Posterior cingulate gyrus (tissue), 11 donors: ENCODE measurements around the gene PSMB9.
"Not testable (repeated sequence)": the region's sequence is repeated elsewhere in the genome, so short reads cannot be mapped to it uniquely, and the experiment has no call there.

ENCODE experiments used
- DNase-seq, 10 donors: peaks; one replicate each; pipeline versions ENCODE4 v3.0.0 to v3.0.0-alpha.2; 2020 to 2021; ENCODE audit warnings: mixed read lengths in 3 of 10
- intact Hi-C: fragments of 100-400 bp; cut with DNase I; formaldehyde crosslinking; loops from one replicate; pipeline ENCODE4 v1.15.1; 2023

Gene PSMB9

DNA sequence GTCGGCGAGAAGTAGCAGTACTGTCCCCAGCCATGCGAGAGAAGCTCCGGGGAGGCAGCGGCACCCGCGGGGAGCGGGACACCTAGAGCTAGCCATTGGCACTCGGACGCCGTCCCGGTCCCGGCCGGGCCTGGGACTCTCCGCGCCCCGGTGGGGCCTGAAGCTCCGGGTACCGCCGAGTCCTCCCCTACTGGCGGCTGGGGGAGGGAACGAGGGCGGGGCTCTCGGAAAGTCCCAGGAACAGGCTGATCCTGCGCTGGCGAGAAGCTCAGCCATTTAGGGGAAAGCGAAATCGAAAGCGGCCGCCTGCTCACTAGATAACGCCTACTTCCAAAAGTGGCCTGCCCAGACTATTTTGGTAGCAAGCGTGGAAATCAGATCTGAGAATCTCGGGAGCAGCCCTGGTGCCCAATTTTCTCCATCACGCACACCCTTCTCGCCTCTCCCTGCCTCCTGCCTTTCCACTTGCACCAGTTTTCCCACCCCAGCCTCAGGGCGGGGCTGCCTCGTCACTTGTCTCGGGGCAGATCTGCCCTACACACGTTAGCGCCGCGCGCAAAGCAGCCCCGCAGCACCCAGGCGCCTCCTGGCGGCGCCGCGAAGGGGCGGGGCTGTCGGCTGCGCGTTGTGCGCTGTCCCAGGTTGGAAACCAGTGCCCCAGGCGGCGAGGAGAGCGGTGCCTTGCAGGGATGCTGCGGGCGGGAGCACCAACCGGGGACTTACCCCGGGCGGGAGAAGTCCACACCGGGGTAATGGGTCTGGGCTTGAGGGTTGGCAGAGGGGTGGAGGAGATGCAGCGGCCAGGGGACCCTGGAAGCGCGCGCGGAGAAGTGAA lies at the start of gene PSMB9, which contains the start of gene TAP1:
TSS of gene PSMB9 (plus strand) at position 652 of the 835 bp plus-strand sequence. CDS start at position 690, 38 bp downstream.
TSS of gene TAP1 (minus strand) at position 164 of the 835 bp plus-strand sequence. CDS start at position 96, 68 bp downstream.
- intact Hi-C loops = loop anchor here (1.0 kb wide), 1 partner anchor 15 kb away; the partner anchor contains the start of gene TAP2
- peak; percentile 84 to 99 (median 90) for DNase-seq

DNA sequence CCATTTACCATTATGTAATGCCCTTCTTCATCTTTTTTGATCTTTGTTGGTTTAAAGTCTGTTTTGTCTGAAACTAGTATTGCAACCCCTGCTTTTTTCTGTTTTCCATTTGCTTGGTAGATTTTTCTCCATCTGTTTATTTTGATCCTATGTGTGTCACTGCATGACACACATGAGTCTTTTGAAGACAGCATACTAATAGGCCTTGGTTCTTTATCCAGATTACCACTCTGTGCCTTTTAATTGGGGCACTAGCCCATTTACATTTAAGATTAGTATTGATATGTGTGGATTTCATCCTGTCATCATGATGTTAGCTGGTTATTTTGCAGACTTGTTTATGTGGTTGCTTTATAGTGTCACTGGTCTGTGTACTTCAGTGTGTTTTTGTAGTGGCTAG lies 48.6 kb upstream of the PSMB9 start:
- intact Hi-C loops, DNase-seq: not testable (repeated sequence)

DNA sequence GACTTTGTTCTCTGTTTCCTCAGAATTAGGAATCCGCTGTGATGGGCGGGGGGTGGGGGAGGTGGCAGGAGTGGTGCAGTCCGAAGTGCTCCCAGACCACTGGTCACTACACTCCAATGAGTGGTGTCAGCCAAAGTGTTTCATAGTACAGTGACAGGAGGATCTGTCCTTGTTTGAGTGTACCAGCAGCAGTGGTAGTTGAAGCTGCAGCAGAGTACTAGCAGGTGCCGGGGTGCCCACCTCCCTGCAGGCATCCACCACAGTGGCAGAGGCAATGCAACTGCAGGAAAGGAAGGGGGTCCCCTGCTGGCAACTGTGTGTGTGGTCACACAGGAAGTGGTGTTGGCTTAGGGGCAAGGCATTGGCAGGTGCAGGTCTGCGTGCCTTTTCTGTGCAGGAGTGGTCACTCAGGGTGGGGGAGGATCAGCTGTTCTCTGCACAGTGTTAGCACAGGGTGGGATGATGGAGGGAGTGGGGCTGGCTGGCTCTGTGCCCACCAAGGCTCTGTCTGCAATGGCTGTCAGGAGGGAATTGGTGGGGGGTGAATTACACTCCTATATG lies 46.9 kb upstream of the PSMB9 start:
- intact Hi-C loops = no loop called here
- no peak for DNase-seq

DNA sequence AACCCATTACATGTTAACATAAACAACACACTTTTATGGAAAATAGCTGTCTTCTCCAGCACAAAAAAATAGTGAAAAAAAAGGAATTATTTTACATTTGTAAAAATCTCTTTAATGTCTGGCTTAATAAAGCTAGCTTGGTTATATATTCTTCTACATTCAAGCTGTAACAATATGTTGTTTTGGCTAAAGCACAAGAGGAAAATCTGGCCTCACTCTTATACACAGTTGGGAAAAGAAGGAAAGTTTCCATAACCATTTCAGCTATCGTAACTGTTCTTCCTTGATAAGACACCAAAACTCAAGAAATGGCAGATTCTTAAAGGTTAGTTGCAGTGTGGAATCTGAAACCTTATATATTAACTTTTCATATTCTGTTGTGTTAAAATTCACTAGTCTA lies 44.8 kb upstream of the PSMB9 start:
- intact Hi-C loops = no loop called here
- DNase-seq = no peak

DNA sequence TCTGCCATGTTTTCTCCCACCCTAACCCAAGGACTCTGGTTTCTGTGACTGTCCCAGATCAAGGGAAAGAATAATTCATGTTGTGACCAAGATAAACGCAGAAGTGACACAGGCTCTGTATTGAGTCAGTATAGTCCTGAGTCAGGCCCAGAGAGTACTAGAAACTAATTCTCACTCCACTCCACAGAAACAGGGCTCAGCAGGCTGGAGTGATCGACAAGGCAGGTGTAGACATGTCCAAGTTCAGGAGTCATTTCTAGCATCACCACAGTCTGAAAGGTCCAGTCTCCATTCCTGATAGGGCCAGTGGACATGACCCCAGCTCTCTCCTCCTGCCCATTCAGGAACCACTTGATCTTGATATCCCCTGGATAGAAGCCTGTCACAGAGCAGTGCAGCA lies 39.8 kb upstream of the PSMB9 start:
- no peak for DNase-seq
- intact Hi-C loops = no loop called here

DNA sequence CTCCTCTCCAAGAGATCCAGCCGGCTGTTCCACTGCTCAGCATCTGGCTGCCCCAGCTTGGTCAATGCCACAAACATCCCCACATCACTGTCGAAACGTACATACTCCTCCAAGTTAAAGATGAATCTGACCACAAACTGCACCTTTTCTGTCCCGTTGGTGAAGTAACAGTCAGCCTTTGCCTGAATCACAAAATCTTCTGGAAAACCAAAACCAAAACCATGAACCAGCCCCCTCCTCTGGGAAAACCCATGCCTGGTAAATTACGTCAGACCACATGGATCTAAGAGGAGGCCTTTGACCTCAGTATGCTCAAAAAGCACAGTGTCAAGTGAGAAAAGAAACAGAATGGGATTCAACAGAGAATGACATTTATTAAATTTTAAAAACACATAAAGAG lies 38.9 kb upstream of the PSMB9 start:
- no peak for DNase-seq
- intact Hi-C loops = no loop called here

DNA sequence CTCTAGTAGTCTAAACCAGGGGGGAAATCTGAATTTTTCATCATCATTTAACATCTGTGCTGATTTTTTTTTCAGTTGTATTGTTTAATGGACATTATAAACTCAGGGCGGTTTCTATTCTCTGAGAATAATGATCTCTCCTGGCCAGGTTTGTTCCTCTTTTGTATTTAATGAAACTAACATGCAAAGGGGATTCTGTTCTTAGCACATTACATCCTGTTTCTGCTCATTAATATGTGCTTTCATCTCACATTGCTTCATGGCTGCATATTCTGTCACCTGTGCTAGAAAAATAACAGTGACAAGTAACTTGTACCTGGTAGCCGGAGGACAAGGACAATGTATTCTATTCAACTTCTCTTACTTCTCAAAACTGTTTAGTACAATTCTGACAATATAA lies 38.0 kb upstream of the PSMB9 start:
- DNase-seq = no peak
- intact Hi-C loops = no loop called here

DNA sequence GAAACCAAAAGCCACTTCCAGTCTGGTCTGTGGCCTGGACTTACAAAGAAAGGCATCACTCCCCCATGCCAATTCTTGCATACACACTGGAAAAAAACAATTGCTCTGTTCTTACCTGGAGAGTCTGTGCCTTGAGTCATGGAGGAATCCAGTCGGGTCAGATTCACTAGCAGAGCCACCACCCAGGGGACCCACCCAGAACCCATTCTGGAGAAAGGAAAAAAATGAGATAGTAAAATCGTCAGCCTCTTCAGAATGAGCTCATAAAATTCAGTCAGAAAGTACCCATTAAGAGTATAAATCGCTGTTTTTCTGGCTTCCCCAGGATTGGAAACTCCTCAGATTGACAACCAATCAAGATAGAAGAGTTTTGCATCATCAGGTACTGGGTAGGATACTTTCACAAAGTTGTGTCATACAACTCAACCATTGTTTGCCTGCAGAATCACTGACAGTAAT lies 37.2 kb upstream of the PSMB9 start, which contains the start of gene HLA-DOB:
TSS of gene HLA-DOB (minus strand) at position 257 of the 459 bp plus-strand sequence. CDS start at position 206, 51 bp downstream.
- intact Hi-C loops = no loop called here
- DNase-seq = no peak

DNA sequence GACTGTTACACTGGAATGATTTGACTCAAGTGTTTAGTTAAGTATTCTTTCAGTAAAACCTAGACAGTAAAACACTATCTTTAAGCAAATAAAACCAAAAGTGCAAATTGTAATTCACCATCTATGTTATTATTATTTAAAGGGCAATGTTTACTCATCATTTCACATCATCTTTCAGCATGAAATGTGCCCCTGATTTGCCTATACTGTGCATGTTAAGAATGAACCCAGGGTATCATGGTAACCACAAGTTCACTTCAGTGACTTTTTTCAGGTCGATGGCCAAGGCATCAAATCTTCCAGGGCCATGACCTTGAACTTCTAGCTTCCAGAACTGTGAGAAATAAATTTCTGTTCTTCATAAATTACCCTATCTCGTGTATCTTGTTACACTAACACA lies 35.1 kb upstream of the PSMB9 start:
- intact Hi-C loops = no loop called here
- DNase-seq = no peak

DNA sequence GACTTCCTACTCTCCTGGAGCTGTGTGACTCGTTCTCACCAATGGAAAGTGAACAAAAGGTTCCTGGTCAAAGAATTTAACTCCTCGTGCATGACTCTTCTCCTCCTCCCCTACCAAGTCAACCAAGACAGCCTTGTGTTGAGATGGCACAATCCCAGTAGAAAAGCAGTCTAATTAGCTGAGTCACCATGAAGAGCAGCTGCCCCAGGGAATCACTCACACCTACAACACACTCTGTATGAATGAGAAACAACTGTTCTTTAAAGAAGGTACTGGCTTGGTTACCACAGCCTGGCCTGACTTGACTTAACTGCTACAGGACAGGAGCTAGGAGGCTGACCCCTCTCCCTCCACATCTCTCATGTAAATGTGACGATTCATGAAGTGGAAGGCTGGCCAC lies 34.3 kb upstream of the PSMB9 start:
- intact Hi-C loops = no loop called here
- no peak for DNase-seq

DNA sequence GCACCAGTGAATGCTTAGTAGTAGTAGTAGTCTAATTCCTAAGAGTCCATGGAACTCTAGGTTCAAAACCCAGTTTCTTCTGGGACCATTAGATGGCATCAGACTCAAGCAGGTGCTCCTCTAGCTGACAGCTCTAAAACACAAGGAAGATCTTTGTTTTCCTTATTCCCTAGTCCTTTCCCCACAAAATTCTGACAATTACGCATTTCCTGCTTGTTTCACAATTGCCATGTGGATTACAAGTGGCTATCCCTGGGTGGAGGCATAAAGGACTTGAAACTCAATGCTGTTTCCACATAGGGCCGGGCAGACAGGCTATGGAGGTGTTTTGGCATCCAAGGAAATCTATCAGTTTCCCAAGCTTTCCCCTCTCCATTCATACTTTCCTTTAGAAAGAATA lies 28.0 kb upstream of the PSMB9 start:
- no peak for DNase-seq
- intact Hi-C loops = no loop called here

DNA sequence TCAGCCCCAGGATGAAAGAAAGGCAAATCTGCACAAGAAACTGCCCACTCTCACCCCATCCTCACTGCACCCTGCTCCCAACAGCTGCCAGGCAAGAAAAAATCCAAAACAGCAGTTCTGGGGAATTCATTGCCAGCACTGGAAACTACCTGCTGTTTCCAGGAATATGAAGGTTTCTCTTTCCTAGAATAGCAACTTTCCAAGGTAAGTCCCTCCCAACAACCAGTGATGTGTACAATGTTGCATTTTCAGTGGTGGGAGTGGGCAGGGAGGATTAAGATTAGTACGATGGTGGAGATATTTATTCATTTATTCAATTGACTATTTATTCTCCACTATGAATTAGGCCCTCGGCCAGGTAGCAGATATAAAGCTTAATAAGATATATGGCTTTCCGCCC lies 27.0 kb upstream of the PSMB9 start:
- DNase-seq = no peak
- intact Hi-C loops = no loop called here

DNA sequence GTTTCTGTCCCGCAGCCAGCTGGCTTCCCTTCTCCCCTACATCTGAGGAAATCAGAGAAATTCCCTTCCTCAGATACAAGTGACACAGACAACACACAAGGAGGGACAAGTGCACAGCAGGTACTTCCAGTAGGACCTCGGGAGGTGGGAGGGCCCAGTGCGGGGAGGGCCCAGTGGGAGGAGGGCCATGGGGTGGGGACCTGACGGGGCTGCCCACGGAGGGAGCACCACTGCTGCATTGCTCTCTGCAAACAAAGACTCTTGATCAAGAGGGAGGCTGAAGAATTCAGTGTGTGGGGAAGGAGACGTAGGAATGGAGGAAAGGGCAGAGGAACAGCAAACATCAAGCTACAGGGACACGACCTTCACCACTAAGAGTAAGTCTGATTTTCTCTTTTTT lies 24.5 kb upstream of the PSMB9 start:
- DNase-seq = no peak
- intact Hi-C loops = no loop called here

DNA sequence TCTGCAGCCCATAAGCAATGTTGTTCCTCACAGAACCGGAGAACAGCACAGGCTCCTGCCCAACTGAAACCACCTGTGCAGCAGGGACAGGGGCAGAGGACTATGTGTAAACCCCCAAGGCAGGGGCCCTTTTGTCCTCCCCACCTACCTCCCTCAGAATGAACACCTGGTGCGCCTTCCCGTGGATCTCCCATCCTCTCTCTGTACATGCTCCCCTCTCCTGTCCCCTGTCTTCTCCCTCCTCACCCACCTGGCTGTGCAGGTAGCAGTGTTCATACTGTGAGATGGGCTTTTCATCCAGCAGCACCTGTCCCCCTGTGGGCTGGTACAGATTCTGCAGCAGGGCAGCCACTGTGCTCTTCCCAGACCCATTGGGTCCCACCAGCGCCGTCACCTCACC lies 24.0 kb upstream of the PSMB9 start:
- intact Hi-C loops = no loop called here
- DNase-seq = no peak

DNA sequence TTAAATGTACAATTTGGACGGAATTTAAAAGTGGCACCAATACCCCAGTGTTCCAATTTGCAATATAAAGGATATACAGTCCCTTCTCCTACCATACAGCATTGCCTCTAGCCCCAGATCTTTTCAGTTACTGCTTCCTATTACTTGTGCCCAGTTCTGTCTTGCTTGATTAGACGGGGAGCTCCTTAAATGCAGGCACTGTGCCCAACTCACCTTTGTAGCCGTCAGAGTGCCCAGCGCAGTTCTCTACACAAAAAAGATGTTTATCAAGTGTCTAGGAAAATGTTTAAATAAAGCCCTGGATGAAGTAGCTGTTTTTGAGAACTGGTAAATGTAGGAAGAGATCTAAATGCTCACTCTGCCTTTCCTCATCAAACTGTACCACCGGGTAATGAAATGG lies 23.1 kb upstream of the PSMB9 start:
- intact Hi-C loops = no loop called here

DNA sequence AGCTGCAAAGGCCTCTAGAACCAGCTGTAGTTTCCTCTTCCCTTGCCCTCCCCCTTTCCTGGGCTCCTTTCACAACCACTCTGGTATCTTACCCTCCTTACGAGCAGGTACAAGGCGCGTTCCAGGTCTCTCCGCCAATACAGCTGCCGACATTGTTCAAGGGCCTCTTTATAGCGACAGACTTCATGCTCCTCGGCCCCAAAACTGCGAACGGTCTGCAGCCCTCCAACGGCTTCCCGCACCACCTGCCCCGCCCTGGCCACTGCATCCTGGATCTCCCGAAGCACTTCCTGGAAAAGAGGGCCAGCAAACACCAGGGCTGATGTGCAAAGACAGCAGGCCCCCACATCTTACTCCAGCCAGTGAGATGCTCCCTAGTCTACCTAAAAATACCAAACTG lies 21.5 kb upstream of the PSMB9 start:
- DNase-seq = no peak
- intact Hi-C loops = no loop called here

More for the DNA sequence above, 23.1 kb upstream of the PSMB9 start:
- no peak for DNase-seq

DNA sequence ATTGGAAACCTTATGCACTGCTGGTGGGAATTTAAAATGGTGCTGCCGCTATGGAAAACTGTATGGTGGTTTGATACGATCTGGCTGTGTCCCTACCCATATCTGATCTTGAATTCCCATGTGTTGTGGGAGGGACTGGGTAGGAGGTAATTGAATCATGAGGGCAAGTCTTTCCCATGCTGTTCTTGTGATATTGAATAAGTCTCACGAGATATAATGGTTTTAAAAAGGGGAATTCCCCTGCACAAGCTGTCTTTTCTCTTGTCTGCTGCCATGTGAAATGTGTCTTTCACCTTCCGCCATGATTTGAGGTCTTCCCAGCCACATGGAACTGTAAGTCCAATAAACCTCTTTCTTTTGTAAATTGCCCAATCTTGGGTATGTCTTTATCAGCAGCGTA lies 20.3 kb upstream of the PSMB9 start:
- no peak for DNase-seq
- intact Hi-C loops = no loop called here

DNA sequence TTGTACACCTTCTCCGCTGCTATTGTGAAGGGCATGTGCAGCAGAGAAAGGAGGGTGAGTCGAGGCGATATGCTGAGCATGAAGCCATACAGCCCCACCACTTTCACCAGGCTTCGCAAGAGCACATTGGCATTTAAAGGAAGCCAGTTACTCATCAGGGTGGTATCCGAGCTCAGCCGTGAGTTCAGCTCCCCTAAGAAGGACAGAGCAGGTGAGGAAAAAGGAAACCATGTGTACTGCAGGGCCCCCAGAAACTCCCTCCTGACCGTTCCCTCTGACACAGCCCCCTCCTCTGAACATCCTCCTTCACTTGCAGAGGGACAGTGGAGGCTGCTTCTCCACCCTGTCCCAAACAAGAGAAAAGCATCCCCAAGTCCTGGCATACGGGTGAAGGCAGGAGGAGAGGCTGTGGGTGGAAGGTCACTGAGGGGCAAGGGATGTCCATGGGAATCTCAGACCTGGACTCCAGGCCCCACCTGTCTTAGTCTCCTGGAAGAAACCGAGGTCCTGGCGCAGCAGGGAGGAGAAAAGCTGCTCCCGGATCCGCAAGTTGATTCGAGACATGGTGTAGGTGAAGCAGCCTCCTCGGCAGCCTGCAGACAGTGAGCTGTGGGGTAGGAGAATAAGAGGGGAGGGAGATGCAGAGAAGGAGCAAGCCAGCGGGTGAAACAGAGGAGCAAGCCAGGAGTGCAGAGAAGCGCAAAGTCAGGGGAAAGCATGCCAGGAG lies 18.7 kb upstream of the PSMB9 start:
- DNase-seq = peak in 1 of 10 donors; percentile 54
- intact Hi-C loops = no loop called here

DNA sequence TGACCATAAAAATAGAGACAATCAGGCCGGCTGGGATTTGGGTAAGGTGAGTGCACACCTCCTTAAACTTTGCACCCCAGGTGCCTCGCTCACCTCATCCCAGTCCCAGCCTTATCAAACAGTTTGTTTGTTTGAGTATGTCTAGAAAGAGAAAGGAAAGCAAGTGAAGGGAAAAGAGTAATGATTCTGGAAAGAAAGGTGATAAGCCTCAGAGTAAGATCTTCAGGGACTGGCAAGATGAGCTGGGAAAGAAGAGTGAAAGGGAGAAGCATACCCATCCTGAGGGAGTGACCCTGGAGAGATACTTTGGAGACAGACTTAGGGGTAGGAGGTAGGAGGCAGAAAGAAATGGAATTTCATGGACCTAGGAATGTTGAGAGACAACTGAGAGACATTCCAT lies 17.1 kb upstream of the PSMB9 start:
- intact Hi-C loops = no loop called here
- DNase-seq = no peak

DNA sequence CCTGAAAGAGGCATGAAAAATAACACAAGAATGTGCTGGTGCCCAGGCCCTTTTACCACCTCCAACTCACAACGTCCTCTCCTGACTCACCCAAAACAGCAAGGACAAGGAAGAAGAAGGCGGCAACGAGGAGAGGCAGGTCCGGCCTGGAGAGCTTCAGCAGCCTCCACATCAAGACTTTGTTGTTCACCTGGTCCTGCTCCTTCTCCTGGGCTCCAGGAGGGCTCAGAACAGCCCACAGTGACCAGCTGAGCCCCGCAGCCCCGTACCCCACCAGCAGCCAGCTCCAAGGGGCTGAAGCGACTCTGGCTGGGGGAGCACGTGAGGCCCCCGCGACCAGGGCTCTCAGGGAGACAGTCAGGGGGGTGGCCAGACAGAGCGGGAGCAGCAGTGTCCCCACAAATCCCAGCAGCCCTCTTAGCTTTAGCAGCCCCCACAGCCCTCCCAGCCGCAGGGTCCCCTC lies 16.3 kb upstream of the PSMB9 start:
- peak in 2 of 10 donors; percentile 54 to 76 for DNase-seq
- intact Hi-C loops = loop anchor here (1.0 kb wide), 2 partner anchors 17 to 31 kb away; partner anchors contain the start of gene PSMB9
